ENCODE measurements around the gene TES.

DNA sequence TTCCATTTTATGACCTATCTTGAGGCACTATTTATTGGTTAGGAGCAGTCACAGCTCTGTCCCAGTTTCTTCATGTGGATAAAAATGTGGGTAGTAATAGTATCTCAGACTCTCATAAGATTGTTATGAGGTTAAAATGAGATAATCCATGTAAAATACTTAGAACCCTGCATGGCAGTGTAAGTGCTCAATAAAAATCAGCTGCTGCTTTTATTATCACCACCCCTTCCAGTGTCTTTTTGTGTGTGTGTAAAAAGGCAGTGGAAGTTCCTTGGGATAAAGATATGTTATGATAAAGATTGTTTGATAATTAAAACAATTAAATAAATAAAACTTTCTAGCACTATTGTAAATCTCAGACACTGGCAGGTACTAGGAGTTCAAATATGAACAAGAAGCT, 15.5 kb downstream of the TES start:
- TF ChIP-seq TMF1 (CRISPR knock-in tag; IDR thresholded peaks at IDR 0.05; ENCODE audit: low read depth) (no peak), ATF1 (CRISPR knock-in tag; IDR thresholded peaks at IDR 0.05) (no peak), XRCC5 (optimal IDR thresholded peaks at IDR 0.05; ENCODE audit: low read length) (no peak), MYC (CRISPR knock-in tag; IDR thresholded peaks at IDR 0.05; ENCODE audit: borderline replicate concordance) (no peak), KAT7 (CRISPR knock-in tag; IDR thresholded peaks at IDR 0.05; ENCODE audit: borderline replicate concordance) (no peak), ZEB1 (IDR thresholded peaks at IDR 0.05; ENCODE audit: insufficient replicate concordance, low read depth) (no peak), POLR2A (IDR thresholded peaks at IDR 0.05; ENCODE audit: insufficient read depth in 1 of 2, low read depth in 2 of 2, low read length in 2 of 2) (no peak), ZMYM4 (CRISPR knock-in tag; IDR thresholded peaks at IDR 0.05) (no peak)
- TF ChIP-seq, protein P1, sequence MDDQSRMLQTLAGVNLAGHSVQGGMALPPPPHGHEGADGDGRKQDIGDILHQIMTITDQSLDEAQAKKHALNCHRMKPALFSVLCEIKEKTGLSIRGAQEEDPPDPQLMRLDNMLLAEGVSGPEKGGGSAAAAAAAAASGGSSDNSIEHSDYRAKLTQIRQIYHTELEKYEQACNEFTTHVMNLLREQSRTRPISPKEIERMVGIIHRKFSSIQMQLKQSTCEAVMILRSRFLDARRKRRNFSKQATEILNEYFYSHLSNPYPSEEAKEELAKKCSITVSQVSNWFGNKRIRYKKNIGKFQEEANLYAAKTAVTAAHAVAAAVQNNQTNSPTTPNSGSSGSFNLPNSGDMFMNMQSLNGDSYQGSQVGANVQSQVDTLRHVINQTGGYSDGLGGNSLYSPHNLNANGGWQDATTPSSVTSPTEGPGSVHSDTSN (CRISPR knock-in tag; IDR thresholded peaks at IDR 0.05; ENCODE audit: borderline replicate concordance): no peak

All from HepG2 (cell line).